H9 (cell line): ENCODE measurements around the gene IBA57. TPM values are rescaled to one million over a fixed set of nuclear protein-coding genes. Genes with fewer than 3 reads are reported as not detected.

Experiments used
- DNase-seq: peaks from one replicate; pipeline ENCODE4 v3.0.0-alpha.2; 2017
- H2AFZ ChIP-seq: one replicate; pipeline ENCODE4 v1.6.1; 2013; ENCODE audit warnings: mild to moderate bottlenecking, low read length, control low read depth, moderate library complexity
- H2AK5ac ChIP-seq: 2 replicates; pipeline ENCODE4 v1.6.1; 2013; ENCODE audit warnings: low read length, control low read depth, mixed read lengths; ENCODE audit not compliant: insufficient read length
- H2BK120ac ChIP-seq: one replicate; pipeline ENCODE4 v1.6.1; 2013; ENCODE audit warnings: low read depth, mild to moderate bottlenecking, low read length, control low read depth, inconsistent platforms; ENCODE audit not compliant: poor library complexity, severe bottlenecking
- H2BK12ac ChIP-seq: 2 replicates; pipeline ENCODE4 v1.6.1; 2013; ENCODE audit warnings: low read length, control low read depth, mixed read lengths, low read depth; ENCODE audit not compliant: insufficient read length
- H2BK15ac ChIP-seq: 2 replicates; pipeline ENCODE4 v1.6.1; 2013; ENCODE audit warnings: low read depth, low read length, control low read depth
- H2BK20ac ChIP-seq: one replicate; pipeline ENCODE4 v1.6.1; 2013; ENCODE audit warnings: low read depth, mild to moderate bottlenecking, low read length, control low read depth, inconsistent platforms; ENCODE audit not compliant: poor library complexity, severe bottlenecking
- H2BK5ac ChIP-seq: 2 replicates; pipeline ENCODE4 v1.6.1; 2013; ENCODE audit warnings: low read length, control low read depth, mixed read lengths; ENCODE audit not compliant: insufficient read length
- H3K14ac ChIP-seq: 2 replicates; pipeline ENCODE4 v1.6.1; 2013; ENCODE audit warnings: low read length, control low read depth; ENCODE audit not compliant: insufficient read depth
- H3K18ac ChIP-seq: 2 replicates; pipeline ENCODE4 v1.6.1; 2013; ENCODE audit warnings: low read depth, mild to moderate bottlenecking, mixed read lengths, low read length, control low read depth; ENCODE audit not compliant: insufficient read length
- H3K23ac ChIP-seq: 2 replicates; pipeline ENCODE4 v1.6.1; 2013; ENCODE audit warnings: low read length, control low read depth, mixed read lengths, low read depth; ENCODE audit not compliant: insufficient read length
- H3K23me2 ChIP-seq: 2 replicates; pipeline ENCODE4 v1.6.1; 2013; ENCODE audit warnings: low read depth, mild to moderate bottlenecking, mixed read lengths, low read length, control low read depth; ENCODE audit not compliant: insufficient read length, poor library complexity, severe bottlenecking
- H3K27ac ChIP-seq: 2 replicates; pipeline ENCODE4 v1.5.1; 2013; ENCODE audit warnings: low read length, control low read depth, mixed read lengths, low read depth; ENCODE audit not compliant: insufficient read length
- H3K27me3 ChIP-seq: 2 replicates; pipeline ENCODE4 v1.6.1; 2013; ENCODE audit warnings: low read length, control low read depth, inconsistent platforms; ENCODE audit not compliant: insufficient read depth
- H3K4ac ChIP-seq: 2 replicates; pipeline ENCODE4 v1.6.1; 2013; ENCODE audit warnings: low read depth, mild to moderate bottlenecking, control low read depth, inconsistent platforms, low read length, moderate library complexity
- H3K4me1 ChIP-seq: 2 replicates; pipeline ENCODE4 v1.6.1; 2013; ENCODE audit warnings: low read length, control low read depth, inconsistent platforms; ENCODE audit not compliant: insufficient read depth
- H3K4me2 ChIP-seq: 2 replicates; pipeline ENCODE4 v1.6.1; 2013; ENCODE audit warnings: low read length, control low read depth, mixed read lengths; ENCODE audit not compliant: insufficient read length, insufficient read depth
- H3K56ac ChIP-seq: 2 replicates; pipeline ENCODE4 v1.6.1; 2013; ENCODE audit warnings: low read depth, mild to moderate bottlenecking, mixed read lengths, low read length, control low read depth; ENCODE audit not compliant: insufficient read length
- H3K79me1 ChIP-seq: 2 replicates; pipeline ENCODE4 v1.6.1; 2013; ENCODE audit warnings: low read depth, mild to moderate bottlenecking, moderate library complexity, low read length, control low read depth, inconsistent platforms; ENCODE audit not compliant: insufficient read depth, poor library complexity, severe bottlenecking
- H3K79me2 ChIP-seq: 2 replicates; pipeline ENCODE4 v1.6.1; 2013; ENCODE audit warnings: low read length, control low read depth, inconsistent platforms; ENCODE audit not compliant: insufficient read depth
- H3K9ac ChIP-seq: 2 replicates; pipeline ENCODE4 v1.6.1; 2013; ENCODE audit warnings: low read length, control low read depth, mixed read lengths; ENCODE audit not compliant: insufficient read length; ENCODE audit errors: extremely low read depth
- H3K9me3 ChIP-seq: one replicate; pipeline ENCODE4 v1.6.1; 2013; ENCODE audit warnings: low read depth, low read length, inconsistent platforms; ENCODE audit not compliant: control insufficient read depth
- H3T11ph ChIP-seq: one replicate; pipeline ENCODE4 v1.6.1; 2013; ENCODE audit warnings: mild to moderate bottlenecking, low read length, control low read depth, inconsistent platforms
- H4K20me1 ChIP-seq: one replicate; pipeline ENCODE4 v1.6.1; 2013; ENCODE audit not compliant: control insufficient read depth, insufficient read length, insufficient read depth
- H4K5ac ChIP-seq: 2 replicates; pipeline ENCODE4 v1.6.1; 2013; ENCODE audit warnings: low read depth, mild to moderate bottlenecking, mixed read lengths, low read length, control low read depth; ENCODE audit not compliant: insufficient read length
- H4K8ac ChIP-seq: replicated peaks from 2 replicates; pipeline ENCODE4 v1.6.1; 2013; ENCODE audit warnings: low read length, control low read depth, mixed read lengths, low read depth; ENCODE audit not compliant: insufficient read length
- H4K91ac ChIP-seq: 2 replicates; pipeline ENCODE4 v1.6.1; 2013; ENCODE audit warnings: low read depth, mild to moderate bottlenecking, moderate library complexity, mixed read lengths, low read length, control low read depth; ENCODE audit not compliant: insufficient read length
- H3K27ac Mint-ChIP-seq, 3 experiments: 2 replicates in 2 of 3; 3 replicates in 1 of 3; pipeline ENCODE4 v1.8.0; 2020 to 2021; ENCODE audit warnings: mixed read lengths in 3 of 3, mild to moderate bottlenecking in 1 of 3, moderate library complexity in 1 of 3
- H3K27me3 Mint-ChIP-seq: 2 replicates; pipeline ENCODE4 v1.8.0; 2021; ENCODE audit warnings: low read depth, mild to moderate bottlenecking, moderate library complexity, mixed read lengths
- H3K36me3 Mint-ChIP-seq, 3 experiments: 2 replicates in 2 of 3; 3 replicates in 1 of 3; pipeline ENCODE4 v1.8.0; 2020 to 2021; ENCODE audit warnings: low read depth in 3 of 3, mixed read lengths in 3 of 3; ENCODE audit not compliant: insufficient read depth in 1 of 3
- H3K4me1 Mint-ChIP-seq, 2 experiments: 2 replicates each; pipeline ENCODE4 v1.8.0; 2020; ENCODE audit warnings: mixed read lengths in 2 of 2
- H3K4me3 Mint-ChIP-seq, 2 experiments: 2 replicates in 1 of 2; 3 replicates in 1 of 2; pipeline ENCODE4 v1.8.0; 2020 to 2021; ENCODE audit warnings: mild to moderate bottlenecking in 2 of 2, mixed read lengths in 2 of 2, moderate library complexity in 1 of 2
- H3K9me3 Mint-ChIP-seq, 2 experiments: 2 replicates in 1 of 2; 3 replicates in 1 of 2; pipeline ENCODE4 v1.8.0; 2020; ENCODE audit warnings: mild to moderate bottlenecking in 2 of 2, mixed read lengths in 2 of 2, moderate library complexity in 1 of 2
- CTCF ChIP-seq: fragments of 200-600 bp; sonication (generic); conservative IDR thresholded peaks from 3 replicates; pipeline ENCODE4 v1.8.0; 2021; ENCODE audit warnings: antibody characterized with exemption, mild to moderate bottlenecking
- WGBS: extraction: QIAGEN DNeasy Blood & Tissue Kit; methylation state at CpG from one replicate; pipeline ENCODE4 v1.1.7; 2013; ENCODE audit warnings: missing lambda C conversion rate, low lambda C conversion rate, mixed read lengths; ENCODE audit not compliant: insufficient read length; ENCODE audit errors: extremely low coverage; 5-methylcytosine and 5-hydroxymethylcytosine counted together
- total RNA-seq: library from RNA; stranded (reverse); gene quantifications from 2 replicates; pipeline ENCODE4 v1.2.1, GENCODE V29; 2021

The IBA57 gene
- total RNA-seq, 1 experiment from 2014 or later, result 12.6 TPM

GRCh38 chr1:228158151-228159007 lies 7.2 kb upstream of the IBA57 start:
- no peak overlapping the region for H3K27ac ChIP-seq
- no peak overlapping the region for H3K18ac ChIP-seq
- H3K4ac ChIP-seq, result no peak overlapping the region
- no peaks in the 10 kb centered on the region for H3K79me1 ChIP-seq
- no peaks in the 10 kb centered on the region for H3K36me3 Mint-ChIP-seq
- H3K23me2 ChIP-seq, result no peaks in the 10 kb centered on the region
- no peak overlapping the region for H2BK5ac ChIP-seq
- H4K20me1 ChIP-seq, result peaks cover 3% of the 10 kb centered on the region
- H4K8ac ChIP-seq, result no peak overlapping the region
- H4K91ac ChIP-seq, result no peak overlapping the region
- no peak overlapping the region for H2BK15ac ChIP-seq
- no peaks in the 10 kb centered on the region for H3K79me2 ChIP-seq
- no peak for TF ChIP-seq CTCF
- H3K9ac ChIP-seq, result no peak overlapping the region
- H3K27me3 ChIP-seq, result no peaks in the 10 kb centered on the region; the same call in 1 of the 2 replicates
- H2AK5ac ChIP-seq, result no peak overlapping the region
- WGBS, result no CpG with 5 or more reads among the region's 98 CpGs
- H2BK12ac ChIP-seq, result no peak overlapping the region
- no peak overlapping the region for H3K27ac Mint-ChIP-seq
- H3K9me3 Mint-ChIP-seq, result no peaks in the 10 kb centered on the region
- peaks cover 7 to 16% of the 10 kb centered on the region in 2 experiments; a peak in 2 of 4 replicates for H3K4me1 Mint-ChIP-seq
- H3K4me2 ChIP-seq, result no peak overlapping the region
- no peak overlapping the region for H2AFZ ChIP-seq
- no peak overlapping the region for H3T11ph ChIP-seq
- H4K5ac ChIP-seq, result no peak overlapping the region
- H3K9me3 ChIP-seq, result no peaks in the 10 kb centered on the region
- no peaks in the 10 kb centered on the region; the same call in 1 of the 2 replicates for H3K4me1 ChIP-seq
- H3K14ac ChIP-seq, result no peak overlapping the region
- no peak overlapping the region for H2BK120ac ChIP-seq
- H3K27me3 Mint-ChIP-seq, result peaks cover 11% of the 10 kb centered on the region
- DNase-seq, result no peak
- H2BK20ac ChIP-seq, result no peak overlapping the region
- H3K23ac ChIP-seq, result no peak overlapping the region
- no peak overlapping the region for H3K4me3 Mint-ChIP-seq
- no peak overlapping the region for H3K56ac ChIP-seq
